ENCODE measurements around the gene TC2N.

- TF ChIP-seq CTCF (IDR thresholded peaks at IDR 0.05; ENCODE audit: poor library complexity) (no peak), EZH2 (IDR thresholded peaks at IDR 0.05; ENCODE audit: borderline replicate concordance) (no peak)
Observed at GRCh38 chr14:91839749-91840148, 27.6 kb downstream of the TC2N start.
